AG04449 (cell line): ENCODE data around the gene CRAT.
"Not testable (repeated sequence)": the region's sequence is repeated elsewhere in the genome, so short reads cannot be mapped to it uniquely, and the experiment has no call there.

Experiments used
- CTCF ChIA-PET: fragments of 350-600 bp; formaldehyde crosslinking; extraction: SDS; loops from one replicate; lab custom pipeline; 2021; ENCODE audit warnings: antibody characterized with exemption; lab: Yijun Ruan, JAX
- POLR2A ChIA-PET: fragments of 400-600, 350-600 bp; formaldehyde crosslinking; extraction: SDS; loops from one replicate; lab custom pipeline; 2020; ENCODE audit warnings: antibody characterized with exemption, inconsistent platforms; lab: Yijun Ruan, JAX
- DNase-seq: peaks from one replicate; pipeline ENCODE4 v3.0.0-alpha.2; 2010; ENCODE audit warnings: low read depth, low spot score
- H3K4me3 ChIP-seq: 2 replicates; pipeline ENCODE4 v1.5.1; 2011; ENCODE audit warnings: low read depth, mild to moderate bottlenecking, control low read depth, low read length
- TF ChIP-seq, protein P1 (sequence below): IDR thresholded peaks from one replicate; pipeline ENCODE4 v1.5.1; 2011; ENCODE audit warnings: mild to moderate bottlenecking, moderate library complexity, low read length, control low read depth, inconsistent platforms; ENCODE audit not compliant: insufficient read depth; ENCODE audit errors: missing control alignments

Gene CRAT

DNA sequence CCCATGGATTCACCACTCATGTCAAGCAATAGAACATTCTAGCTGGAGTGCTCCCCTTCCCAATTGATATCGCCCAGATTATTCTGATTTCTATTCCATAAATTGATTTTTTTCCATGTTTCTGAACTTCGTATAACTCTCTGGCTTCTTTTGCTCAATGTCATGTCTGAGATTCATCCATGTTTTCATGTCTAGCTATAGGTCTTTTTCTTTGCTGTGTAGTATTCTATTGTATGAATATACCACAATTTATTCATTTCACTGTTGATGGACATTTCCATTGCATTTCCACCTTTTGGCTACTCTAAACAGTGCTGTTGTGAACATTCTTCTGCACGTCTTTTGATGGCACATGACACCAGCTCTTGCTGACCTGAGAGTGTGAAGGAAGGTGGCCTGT, 20.2 kb upstream of the CRAT start:
- ChIA-PET CTCF (interaction anchor here (0.6 to 24.0 kb wide), 28 partner anchors 8 to 677 kb away, joined by 3 to 735 read pairs (median 8); partner anchors contain the start of genes ASB6, C9orf50, CRAT and NTMT1), POLR2A (interaction anchor here (1.3 to 2.9 kb wide), 3 partner anchors 9 to 480 kb away, joined by 4 to 12 read pairs (median 5); partner anchors contain the start of gene IER5L)
- TF ChIP-seq, protein P1, sequence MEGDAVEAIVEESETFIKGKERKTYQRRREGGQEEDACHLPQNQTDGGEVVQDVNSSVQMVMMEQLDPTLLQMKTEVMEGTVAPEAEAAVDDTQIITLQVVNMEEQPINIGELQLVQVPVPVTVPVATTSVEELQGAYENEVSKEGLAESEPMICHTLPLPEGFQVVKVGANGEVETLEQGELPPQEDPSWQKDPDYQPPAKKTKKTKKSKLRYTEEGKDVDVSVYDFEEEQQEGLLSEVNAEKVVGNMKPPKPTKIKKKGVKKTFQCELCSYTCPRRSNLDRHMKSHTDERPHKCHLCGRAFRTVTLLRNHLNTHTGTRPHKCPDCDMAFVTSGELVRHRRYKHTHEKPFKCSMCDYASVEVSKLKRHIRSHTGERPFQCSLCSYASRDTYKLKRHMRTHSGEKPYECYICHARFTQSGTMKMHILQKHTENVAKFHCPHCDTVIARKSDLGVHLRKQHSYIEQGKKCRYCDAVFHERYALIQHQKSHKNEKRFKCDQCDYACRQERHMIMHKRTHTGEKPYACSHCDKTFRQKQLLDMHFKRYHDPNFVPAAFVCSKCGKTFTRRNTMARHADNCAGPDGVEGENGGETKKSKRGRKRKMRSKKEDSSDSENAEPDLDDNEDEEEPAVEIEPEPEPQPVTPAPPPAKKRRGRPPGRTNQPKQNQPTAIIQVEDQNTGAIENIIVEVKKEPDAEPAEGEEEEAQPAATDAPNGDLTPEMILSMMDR, result no peak
- H3K4me3 ChIP-seq, result no peak overlapping the region
- no peak for DNase-seq

DNA sequence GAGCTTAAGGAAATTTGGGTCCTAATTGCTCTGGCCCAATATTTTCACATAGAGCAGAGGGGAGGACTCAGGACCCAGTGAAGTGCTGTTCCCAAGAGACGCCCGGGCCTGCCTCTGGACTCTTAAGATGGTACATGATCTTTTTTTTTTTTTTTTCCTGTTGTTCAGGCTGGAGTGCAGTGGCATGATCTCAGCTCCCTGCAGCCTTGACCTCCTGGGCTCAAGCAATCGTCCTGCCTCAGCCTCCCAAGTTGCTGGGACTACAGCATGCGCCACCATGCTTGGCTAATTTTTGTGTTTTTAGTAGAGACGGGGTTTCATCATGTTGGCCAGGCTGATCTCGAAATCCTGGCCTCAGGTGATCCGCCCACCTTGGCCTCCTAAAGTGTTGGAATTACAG, 19.7 kb upstream of the CRAT start:
- not testable (repeated sequence) for H3K4me3 ChIP-seq, DNase-seq
- POLR2A ChIA-PET, result interaction anchor here (2.9 kb wide), 1 partner anchor 47 kb away, joined by 12 read pairs; the partner anchor contains the start of gene IER5L
- CTCF ChIA-PET, result interaction anchor here (0.6 to 24.0 kb wide), 22 partner anchors 8 to 656 kb away, joined by 3 to 735 read pairs (median 10); partner anchors contain the start of genes ASB6, C9orf50, CRAT and NTMT1

DNA sequence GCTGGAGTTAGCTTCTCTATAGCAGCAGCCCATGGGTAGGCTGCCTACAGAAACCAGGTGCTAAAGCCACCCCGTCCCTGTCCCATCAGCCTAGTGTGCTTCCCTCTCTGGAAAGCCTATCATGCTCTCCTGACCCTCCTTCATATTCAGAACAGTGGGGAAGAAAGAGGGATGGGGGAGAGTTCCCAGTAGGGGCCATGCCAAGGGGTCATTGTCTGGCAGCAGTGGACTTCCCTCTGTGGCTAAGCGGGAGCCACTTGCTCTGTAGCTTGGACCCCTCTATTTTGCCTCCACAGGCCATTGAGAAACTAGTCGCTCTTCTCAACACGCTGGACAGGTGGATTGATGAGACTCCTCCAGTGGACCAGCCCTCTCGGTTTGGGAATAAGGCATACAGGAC, 18.1 kb upstream of the CRAT start:
- CTCF ChIA-PET, result interaction anchor here (0.7 to 24.0 kb wide), 6 partner anchors 10 to 512 kb away, joined by 3 to 735 read pairs (median 18); partner anchors contain the start of genes C9orf50 and NTMT1
- POLR2A ChIA-PET, result no interaction called here
- H3K4me3 ChIP-seq, result no peak overlapping the region
- TF ChIP-seq, protein P1, result no peak
- no peak for DNase-seq

DNA sequence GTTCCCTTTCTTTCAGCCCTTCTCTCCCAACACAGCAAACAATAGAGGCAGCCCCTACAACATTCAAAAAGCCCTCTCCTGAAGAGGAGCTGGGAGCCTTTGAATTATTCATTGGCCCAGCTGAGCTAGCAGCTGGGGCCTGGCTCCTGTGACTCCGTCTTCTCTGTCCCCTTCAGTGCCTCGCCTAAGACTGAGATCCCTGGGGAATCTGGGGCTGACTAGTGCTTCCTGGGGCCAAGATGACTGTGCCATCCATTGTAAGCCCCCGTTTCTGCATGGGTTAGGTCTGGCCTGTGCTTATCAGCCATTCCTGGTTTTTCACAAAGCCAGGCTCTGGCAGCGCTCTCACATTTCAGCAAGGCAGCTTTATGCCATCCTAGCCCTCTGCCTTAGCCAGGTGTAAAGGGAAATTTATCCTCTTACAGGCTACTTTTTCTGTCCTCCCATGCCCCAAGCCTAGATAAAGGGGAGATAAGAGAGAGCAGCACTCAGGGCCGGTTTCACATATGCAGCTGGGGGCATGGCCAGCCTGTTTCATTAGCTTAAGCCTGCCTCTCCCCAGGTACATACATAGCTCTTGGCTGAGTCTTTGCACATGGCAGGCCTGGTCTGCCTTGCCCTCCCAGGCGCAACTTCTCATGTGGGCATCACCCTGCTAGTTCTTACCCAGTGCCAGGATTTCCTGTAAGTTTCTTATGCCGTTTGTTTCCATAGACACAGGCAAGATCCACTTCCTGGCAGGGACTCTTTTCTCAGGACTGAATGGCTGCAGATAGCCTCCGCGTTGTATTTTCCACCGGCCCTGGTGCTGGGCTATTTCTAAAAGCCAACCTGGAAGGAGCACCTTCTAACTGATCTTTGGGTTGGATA, 16.4 kb upstream of the CRAT start:
- ChIA-PET POLR2A (no interaction called here), CTCF (interaction anchor here (1.1 to 24.0 kb wide), 9 partner anchors 6 to 657 kb away, joined by 3 to 735 read pairs (median 5); partner anchors contain the start of genes C9orf50 and NTMT1)
- DNase-seq, result no peak
- TF ChIP-seq, protein P1, result no peak
- no peak overlapping the region for H3K4me3 ChIP-seq

DNA sequence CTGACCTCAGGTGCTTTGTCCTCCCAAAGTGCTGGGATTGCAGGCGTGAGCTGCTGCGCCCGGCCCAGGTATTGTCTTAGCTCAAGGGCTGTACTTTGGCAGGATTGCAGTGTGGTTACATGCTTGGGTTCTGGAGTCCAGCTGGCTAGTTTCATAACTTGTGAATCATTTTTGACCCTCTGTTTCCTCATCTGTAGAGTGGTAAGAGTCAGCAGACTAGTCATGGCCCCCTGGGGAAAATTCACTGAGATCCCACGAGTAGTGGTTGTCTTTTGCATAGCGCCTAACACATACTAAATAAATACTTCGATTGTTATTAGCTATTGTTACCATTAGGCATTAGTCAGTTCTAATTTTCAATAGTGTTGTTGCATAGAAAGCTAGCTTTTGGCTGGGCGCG, 14.9 kb upstream of the CRAT start:
- H3K4me3 ChIP-seq, result no peak overlapping the region
- POLR2A ChIA-PET, result interaction anchor here (0.8 kb wide), 1 partner anchor 499 kb away, joined by 3 read pairs; no protein-coding TSS in a partner anchor
- DNase-seq, result no peak
- TF ChIP-seq, protein P1, result no peak
- CTCF ChIA-PET, result interaction anchor here (0.7 to 24.0 kb wide), 15 partner anchors 8 to 678 kb away, joined by 3 to 735 read pairs (median 3); partner anchors contain the start of genes C9orf50 and NTMT1

DNA sequence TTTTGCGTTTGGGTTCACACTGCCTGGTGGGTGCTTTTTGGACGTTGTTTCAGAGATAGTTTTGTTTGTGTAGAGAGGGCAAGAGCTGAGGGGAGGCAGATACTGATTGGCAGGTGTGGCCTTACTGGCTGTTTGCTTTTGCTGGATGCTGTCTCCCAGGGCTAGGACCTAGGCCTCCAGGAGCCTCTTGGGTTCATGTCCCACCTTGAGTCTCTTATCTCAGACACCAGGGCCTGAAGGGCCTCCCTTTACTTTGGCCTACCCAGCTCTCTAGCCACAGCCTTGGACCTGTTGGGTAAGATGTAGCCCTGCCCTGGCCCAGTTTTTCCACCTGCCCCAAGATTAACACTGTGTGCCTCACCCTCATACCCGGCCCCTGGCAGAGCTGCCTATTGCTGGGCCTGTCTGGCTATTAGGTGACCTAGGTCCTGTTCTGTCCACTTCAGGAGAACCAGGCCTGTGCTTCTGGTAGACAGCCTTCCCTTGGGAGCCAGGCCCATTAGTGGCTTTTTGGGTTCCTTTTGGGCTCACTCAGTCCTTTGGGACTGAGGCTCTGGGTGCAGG, 14.0 kb upstream of the CRAT start:
- H3K4me3 ChIP-seq, result no peak overlapping the region
- DNase-seq, result no peak
- ChIA-PET CTCF (interaction anchor here (1.0 to 24.0 kb wide), 12 partner anchors 9 to 679 kb away, joined by 3 to 735 read pairs (median 5); partner anchors contain the start of genes C9orf50 and NTMT1), POLR2A (no interaction called here)
- TF ChIP-seq, protein P1, result no peak

DNA sequence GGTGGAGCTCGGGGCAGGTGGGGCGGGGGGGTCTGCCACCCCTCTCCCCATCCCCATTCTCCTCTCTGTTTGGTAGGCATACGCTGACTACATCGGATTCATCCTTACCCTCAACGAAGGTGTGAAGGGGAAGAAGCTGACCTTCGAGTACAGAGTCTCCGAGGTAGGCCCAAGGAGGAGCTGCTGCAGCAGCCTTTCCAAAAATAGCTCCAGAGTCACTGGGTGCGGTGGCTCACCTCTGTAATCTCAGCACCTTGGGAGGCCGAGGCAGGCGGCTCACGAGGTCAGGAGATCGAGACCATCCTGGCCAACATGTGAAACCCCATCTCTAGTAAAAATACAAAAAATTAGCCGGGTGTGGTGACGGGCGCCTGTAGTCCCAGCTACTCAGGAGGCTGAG, 12.4 kb upstream of the CRAT start:
- H3K4me3 ChIP-seq, POLR2A ChIA-PET, DNase-seq: not testable (repeated sequence)
- CTCF ChIA-PET, result interaction anchor here (1.1 to 24.0 kb wide), 6 partner anchors 9 to 519 kb away, joined by 3 to 735 read pairs (median 6); partner anchors contain the start of genes ASB6, C9orf50 and NTMT1
